GM21528 (cell line): ENCODE measurements around the gene FRMD3.

Experiments used
- ATAC-seq: cut with Tn5 transposase; IDR thresholded peaks from one replicate; pipeline ENCODE4 v1.9.1; 2021; ENCODE audit warnings: mild to moderate bottlenecking, moderate library complexity; ENCODE audit not compliant: unreplicated experiment, low FRiP score

The FRMD3 gene

DNA sequence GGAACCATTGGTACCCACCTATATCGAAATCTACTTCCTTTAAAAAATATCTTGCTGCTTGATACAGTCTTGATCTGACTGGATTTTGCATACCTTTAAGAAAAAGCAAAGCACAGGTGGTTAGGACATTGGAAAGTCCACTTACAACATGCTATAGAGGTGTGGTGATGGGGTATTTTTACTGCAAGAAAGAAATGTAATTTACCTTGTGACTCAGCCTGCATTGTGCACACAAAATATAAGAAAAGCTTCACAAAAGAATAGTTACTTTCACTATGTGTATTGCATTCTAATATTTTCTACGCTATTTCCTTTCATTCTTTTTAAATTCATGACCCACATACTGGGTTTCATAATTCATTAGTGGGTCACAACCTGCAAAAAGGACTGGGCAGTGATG, 239.1 kb downstream of the FRMD3 start:
- ATAC-seq: no peak

DNA sequence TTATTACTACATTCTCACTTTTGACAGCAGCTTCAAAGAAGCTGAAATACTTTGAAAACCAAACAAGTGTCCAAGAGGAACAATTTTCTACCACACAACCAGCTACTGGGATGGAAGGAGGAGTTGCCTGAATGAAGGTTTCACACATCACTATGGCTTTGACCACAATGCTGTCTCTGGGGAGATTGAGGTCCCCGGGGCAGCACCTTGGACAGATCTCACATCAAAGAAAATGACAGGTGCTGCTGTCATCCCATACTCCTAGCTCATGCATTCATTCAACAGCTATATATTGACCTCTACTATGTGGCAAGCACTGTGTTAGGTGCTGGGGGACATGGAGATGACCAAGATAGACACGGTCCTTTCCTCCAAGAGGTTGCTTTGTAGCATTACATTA, 242.1 kb downstream of the FRMD3 start:
- no peak for ATAC-seq

DNA sequence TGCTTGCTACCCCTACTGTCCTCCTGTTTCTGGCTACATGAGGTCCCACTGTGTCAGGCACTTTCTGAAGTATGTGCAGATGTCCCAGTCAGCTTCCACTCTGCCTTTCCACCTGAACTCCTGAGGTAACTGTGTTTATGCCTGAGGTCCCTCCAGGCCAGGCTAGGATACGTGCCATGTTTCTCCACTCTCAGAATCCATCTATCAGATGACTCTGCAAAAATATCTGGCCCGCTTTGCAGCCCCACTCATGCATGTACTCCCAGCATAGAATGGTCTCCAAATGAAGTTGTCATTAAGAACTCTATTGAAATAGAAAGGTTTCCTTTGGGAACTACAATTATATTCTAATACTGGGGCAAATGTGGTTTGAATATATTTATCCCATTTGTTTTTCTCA, 243.4 kb downstream of the FRMD3 start:
- no peak for ATAC-seq

DNA sequence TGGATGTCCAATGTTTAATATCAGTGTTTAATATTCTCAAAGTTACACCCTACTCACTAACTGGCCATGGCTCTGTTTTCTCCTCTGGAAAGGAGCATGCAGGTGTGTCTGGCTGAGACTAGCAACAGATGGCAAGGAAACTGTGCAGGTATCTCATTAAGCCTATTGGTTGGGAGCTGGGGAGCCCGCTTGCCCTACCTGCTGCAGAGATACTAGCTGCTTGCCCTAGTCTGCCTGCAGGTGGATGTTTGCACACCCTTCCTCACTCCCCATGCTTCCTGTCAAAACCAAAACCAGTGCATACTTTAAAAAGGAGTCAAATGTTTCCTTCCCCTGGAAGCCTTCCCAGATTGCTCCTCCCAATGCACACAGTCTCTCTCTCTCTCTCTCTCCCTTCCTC, 247.0 kb downstream of the FRMD3 start:
- no peak for ATAC-seq

DNA sequence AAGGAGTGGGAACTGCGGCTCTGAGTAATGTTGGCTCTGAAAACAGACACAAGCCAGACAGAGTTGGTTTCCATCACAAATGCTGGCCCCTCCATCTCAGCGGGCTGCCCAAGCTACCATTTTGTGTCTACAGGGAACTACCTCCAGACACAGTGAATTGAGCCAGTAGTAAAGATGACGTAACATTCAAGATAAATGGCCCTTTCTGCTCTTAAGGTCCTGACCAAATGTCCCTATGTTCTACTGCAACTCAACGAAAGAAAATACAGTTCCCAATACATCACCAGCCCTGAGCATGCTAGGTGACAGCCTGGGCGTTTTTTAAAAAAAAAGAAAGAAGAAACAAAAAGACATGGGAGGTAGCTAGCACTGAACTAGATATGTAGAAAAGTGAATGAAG, 247.5 kb downstream of the FRMD3 start:
- ATAC-seq: no peak

DNA sequence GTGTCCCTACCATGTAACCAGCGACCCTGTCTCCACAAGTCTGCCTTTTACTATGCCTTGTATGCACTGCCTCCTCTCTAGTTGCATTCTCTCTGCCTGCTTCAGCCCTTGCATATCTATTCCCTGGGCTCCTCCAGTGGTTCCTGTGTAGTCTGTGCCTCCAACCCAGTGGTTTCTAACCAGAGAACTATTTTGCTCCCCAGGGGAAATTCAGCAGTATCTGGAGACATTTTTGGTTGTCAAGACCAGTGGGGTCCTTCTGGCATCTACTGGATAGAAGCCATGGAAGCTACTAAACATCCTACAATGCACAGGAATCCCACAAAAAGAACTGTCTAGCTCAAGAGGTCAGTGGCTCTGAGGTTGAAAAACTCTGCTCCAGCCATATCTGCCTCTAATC, 251.2 kb downstream of the FRMD3 start:
- no peak for ATAC-seq

DNA sequence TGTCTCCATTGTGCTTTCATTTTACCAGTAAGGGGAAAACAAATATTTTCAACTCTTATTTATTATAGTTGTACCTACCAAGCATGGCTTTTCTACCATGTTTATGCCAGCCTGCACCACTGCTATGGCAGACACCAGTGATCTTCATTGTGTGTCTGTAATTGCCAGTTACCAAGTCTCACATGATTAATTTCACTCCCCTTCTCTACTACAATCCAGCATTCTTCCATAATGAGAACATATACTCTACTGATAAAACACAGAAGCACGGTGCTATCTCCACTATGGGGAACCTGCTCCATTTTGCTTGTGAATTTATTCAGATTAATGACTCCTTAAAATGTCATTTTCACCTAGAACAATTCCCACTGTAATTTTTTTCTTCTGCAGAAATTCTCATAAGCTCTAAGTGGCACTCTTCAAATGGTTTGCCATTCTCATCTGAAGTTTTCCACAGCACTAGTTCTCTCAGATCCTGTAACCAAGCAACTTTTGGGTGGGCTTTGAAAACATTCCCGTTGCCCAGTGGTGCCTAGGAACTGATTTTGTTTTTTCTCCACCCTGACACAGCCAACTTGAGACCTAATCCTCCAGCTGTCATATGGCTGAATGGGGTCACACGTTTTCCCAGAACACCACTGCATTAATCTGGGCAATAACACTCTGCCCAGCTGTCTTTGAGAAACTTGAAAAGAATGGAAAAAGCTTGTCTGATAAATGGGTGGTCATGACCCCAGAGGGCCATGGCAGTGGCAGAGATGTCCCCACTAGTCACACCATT, 252.6 kb downstream of the FRMD3 start:
- no peak for ATAC-seq

DNA sequence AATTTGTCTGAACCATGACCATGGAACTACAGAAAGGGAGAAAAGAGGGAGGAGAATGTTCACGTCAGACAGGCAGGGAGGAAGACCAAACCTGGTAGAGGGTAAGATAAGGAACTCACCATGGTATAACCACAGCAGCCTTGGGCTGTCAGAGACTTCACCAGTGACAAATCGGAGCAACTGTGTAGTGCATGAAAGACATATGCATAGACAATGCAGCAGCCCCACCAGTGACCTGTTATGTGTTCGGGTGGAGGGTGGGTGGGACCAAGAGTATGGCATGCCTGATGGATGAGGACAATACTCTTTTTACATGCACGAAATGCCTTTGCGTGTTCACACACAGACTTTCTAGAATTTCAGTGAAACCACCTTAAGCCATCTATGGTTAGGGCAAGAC, 253.5 kb downstream of the FRMD3 start:
- no peak for ATAC-seq

DNA sequence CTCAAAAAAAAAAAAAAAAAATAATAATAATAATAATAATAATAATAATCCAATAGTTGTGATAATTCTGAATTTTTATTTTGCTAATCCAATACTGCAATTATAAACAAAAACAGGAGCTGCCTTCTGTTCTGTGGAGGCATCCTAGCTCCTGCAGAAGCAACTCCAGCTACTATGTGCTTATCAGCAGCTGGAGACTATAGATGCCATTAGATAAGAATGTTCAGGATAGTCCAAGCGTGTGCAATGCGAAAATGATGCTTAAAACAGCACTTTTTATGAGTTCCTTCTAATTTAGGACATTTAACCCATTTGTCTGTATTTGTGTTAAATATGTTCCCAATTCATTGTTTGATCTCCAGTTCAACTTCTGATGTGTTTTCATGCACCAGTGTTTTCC, 254.7 kb downstream of the FRMD3 start:
- no peak for ATAC-seq

DNA sequence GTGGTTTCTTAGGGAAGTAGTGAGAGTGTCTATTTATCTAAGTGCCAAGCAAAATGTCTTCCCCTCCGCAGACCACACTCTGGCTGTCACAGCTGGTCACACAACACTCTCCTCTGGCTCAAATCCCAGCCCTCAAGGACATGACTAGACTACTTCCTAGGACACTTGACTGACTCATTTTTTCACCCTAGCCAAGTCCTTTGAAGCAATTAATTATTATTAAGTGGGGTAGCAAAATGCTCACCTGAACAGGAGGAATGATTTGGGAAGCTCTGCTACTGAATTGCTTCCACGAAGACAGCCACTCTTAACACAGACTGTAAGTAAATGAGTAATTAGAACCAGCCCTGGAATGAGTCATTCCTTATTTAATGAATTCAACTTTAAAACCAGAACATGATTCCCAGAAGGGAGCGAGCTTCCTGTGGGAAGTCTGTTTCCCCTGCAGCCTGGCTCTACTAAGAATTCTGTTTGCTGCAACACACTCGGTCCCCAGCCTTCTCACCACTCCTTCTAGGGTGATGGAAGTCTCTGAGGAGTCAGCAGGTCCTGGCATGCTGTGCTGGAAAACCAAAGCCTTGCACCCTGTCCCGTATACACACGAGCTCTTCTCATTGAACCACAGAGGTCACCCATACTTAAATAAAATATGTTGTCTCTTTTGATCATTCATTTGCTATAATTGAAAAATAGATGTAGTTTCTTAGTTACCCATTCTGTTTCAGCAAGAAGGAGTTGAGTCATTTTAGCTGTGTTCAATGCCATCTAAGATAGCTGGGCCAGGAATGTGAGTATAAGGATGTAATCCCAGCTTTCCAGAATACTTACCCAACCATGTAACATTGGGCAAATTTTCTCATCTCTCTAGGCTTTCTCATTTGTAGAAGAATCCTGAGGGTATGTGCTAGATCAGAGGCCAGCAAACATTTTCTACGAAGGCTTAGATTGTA, 256.6 kb downstream of the FRMD3 start:
- ATAC-seq: peak; percentile 58

DNA sequence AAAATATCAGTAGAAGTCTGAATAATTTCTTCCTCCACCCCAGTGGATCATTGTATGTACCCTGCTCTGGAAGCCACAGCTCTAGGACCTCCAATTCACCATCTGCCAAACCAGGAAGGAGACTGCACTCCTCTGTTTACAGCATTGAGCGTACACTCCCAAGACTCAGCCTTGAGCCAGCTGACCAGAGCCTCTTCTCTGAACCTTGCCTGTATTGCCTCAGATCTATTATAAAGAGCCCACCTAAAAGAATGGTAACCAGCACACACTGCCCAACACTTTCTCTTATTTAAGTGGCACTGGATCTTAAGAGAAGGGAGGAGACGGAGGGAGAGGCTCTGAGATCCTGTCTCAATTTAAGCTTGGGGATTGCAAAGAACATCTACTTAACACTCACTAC, 257.4 kb downstream of the FRMD3 start:
- ATAC-seq: peak; percentile 26

DNA sequence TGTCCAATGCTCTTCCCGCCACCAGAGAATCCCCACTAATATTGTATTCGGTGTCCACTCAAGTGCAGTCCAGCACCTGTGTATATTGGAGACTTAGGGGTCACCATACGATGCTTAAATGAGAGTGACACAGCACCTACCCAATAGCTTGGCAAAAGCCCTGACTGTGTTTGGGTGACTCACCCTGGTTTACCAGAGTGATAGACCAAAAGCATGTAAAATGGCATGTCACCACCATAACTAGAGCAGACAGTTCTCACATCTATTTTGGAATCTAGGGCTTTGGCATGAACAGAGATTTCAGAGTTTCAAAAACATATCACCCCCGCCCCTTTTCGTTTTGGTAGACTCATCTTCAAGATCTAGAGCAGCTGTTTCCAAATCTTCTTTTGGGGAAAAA, 257.9 kb downstream of the FRMD3 start:
- no peak for ATAC-seq

DNA sequence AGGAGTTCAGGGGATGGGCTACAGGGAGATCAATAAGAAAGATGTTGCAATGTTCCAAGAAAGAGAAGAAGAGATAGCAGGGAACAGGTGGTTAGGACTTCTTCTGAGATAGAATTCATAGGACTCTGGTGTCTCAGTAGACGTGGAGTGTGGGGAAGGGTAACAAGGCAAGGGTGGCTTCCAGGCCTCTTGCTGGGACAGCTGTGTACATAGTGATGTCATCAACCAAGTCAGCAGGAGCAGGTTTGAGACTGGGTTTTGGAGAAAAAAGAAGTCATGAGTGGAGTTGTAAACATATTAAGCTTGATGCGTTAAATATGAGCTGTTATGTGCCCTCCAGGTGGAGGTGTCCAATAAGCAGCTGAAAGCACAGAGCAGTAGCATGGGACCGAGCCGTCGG, 263.4 kb downstream of the FRMD3 start:
- no peak for ATAC-seq

DNA sequence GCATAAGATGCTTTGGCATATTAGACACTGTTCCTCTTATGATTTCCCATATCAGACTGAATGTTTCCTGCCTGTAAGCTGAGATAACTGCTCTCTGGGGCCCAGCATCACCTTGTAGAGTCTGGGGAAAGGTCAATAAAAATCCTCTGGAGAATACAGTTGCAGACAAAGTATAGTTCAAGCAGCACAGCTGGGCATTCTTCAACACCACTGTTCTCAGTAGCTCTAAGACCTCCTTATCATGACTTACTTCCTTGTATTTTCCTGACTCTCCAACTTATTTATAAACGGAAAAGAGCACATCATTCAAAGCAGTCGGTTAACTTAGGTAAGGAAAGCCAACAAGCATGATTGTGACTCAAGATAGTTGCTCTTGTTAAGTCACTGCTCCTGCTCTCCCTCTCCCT, 266.5 kb downstream of the FRMD3 start:
- no peak for ATAC-seq

DNA sequence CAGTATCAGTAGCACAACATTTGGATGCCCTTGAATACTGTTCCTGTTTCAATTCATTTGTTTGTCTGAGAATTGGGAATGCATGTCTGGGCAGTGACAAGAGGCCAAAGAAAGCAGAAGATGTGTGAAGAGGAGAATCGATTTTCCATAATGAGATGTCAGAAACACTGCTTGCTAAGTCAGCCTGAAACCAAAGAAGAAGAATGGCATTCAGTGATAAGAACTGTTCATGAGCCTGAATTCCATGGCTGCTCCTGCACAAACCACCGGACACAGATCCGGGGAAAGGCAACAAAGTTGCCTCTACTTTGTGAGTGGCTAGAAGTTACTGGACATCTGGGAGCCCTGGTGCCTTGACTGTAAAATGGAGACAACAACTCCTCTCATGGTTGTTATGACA, 268.1 kb downstream of the FRMD3 start:
- ATAC-seq: no peak

DNA sequence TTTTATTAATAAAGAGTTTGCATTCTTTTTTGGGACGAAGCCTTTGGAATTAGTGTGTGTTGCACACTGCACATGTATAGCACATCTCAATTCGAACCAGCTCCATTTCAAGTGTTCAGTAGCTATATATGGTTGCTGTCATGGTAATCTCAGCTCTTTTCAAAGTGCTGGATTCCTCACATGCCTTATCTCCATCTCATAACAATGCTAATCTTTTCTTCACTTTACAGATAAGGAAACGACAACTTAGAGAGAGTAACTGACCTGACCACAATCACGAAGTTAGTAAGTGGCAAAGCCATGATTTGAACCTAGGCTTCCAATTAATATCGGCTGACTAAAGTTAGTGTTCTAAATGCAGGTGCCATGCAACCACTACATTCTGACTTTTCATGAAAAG, 270.5 kb downstream of the FRMD3 start:
- no peak for ATAC-seq

DNA sequence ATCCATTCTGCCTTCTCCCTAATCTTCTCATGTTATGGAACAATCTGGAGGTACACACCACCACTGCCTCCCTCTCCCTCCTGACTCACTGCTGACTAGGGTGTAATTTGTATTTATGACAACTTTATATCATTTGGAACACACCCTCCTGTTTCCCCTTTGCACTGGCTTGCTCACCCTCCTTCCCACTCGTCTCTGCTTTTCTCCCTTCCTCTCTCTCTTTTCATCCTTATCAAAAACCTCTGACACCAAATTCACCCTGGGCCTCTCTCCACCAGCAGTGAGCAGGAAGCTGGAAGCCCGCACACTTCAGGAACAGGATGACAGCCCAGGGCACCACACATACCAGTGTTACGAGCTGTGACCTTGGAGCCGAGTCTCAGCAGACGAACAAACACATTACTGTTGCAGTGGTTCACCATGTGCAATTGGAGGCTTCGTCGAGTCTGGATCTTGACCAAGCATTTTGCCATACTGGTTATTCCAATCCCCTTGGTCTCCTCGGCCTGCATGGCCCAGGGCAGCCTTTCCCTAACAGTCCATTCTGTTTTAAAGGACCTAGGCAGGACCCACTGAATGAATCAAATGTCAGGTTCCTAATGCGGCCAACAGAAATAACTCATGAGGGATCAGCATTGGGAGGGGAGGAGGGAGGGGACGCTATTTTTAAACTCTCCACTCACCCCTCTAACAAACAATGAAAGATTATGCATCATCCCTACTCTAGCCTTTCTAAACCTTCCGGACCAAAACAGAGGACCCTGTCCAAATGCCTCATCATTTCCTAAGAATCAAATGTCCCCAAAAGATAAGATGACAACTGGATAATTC, 271.3 kb downstream of the FRMD3 start:
- no peak for ATAC-seq

DNA sequence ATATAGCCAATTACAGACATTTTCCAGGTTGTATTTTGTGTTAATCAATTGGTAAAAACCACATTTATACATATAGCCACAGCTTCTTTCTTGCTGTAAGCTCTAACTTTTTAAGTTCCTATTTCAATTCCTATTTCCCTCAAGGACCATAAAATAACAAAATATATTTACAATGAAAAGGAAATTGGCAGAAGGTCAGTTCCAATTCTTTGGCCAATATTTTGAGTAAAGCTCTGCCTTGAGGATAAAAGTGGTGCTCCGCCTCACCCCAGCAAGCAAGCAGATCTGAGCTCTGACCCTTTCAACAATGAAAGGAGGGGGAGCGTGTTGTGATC, 271.9 kb downstream of the FRMD3 start:
- no peak for ATAC-seq

DNA sequence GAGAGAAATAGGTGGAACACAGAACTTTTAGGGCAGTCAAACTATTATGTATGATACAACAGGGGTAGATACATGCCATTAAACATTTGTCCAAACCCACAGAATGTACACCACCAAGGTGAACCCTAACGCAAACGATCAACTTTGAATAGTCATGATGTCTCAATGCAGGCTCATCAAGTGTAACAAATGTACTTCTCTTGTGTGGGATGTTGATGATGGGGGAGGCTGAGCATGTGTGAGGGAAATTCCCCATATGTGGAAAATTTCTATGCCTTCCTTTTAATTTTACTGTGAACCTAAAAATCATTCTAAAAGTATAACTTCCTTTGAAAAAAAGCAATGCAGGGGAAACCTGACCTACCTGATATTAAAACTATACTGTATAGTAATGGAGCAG, 273.9 kb downstream of the FRMD3 start:
- no peak for ATAC-seq

DNA sequence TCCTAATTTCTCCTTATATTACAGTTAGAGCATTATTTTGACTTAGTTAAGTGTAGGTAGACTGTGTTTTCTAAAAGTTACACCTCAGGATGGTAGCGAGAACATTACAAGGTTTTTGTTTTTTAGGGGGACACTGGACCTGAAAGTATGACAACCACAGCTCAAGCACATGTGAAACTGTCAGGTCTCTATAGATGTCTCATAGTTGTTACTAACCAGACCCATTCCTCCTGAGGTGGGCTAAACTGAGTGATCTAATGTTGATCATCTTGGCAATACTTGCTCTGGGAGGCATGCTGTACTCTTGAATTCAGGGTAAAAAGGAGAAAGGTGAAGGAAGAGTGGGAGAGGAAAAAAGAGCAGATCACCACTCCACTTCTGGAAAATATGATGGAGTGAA, 278.6 kb downstream of the FRMD3 start:
- ATAC-seq: no peak
